GM13977 (cell line): ENCODE data around the gene KIF21B.

Experiments
- DNase-seq: peaks from one replicate; pipeline ENCODE4 v3.0.0; 2012; ENCODE audit warnings: low spot score
- CTCF ChIP-seq: IDR thresholded peaks from 2 replicates; pipeline ENCODE4 v1.5.1; 2012; ENCODE audit warnings: mild to moderate bottlenecking, control low read depth; ENCODE audit not compliant: insufficient read depth; ENCODE audit errors: extremely low read depth, missing control alignments
- in situ Hi-C: fragments of 300-500 bp; cut with MboI; formaldehyde crosslinking; loops from one replicate; pipeline ENCODE4 v1.12.0; 2022; ENCODE audit warnings: low sequenced_read_pairs, low pct_unique_long_range_greater_than_20kb, mixed read lengths, inconsistent platforms; ENCODE audit not compliant: unreplicated experiment

KIF21B gene

GRCh38 chr1:201026234-201026633 lies 2.7 kb upstream of the KIF21B start:
- no peak for DNase-seq
- in situ Hi-C loops = no loop called here
- no peak for TF ChIP-seq CTCF

- in situ Hi-C loops = no loop called here
- DNase-seq = peak; percentile 56
- TF ChIP-seq CTCF = peak; percentile 40
These were observed 2.1 kb upstream of the KIF21B start for GRCh38 chr1:201025571-201026002.

DNA sequence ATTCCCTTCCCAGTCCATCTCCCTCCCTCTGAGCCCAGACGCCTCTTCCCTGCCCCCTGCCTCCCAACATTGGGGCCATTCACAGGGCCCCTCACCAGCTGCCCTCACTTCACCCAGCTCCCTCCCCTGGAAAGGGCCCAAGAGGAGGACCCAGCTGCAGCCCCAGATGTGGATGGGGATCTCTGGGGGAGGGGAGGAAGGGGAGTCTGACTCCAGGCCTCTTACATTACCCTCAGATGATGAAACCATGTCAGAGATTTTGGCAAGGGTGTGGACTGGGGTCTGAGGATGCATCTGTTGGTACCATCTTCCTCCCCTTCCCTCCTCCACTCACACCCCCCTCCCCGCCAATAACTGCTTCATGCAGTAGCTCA lies 1.1 kb upstream of the KIF21B start:
- DNase-seq = no peak
- in situ Hi-C loops = no loop called here
- no peak for TF ChIP-seq CTCF

GRCh38 chr1:201023920-201024624 lies 558 bp upstream of the KIF21B start:
- TF ChIP-seq CTCF = no peak
- in situ Hi-C loops = no loop called here
- no peak for DNase-seq

- in situ Hi-C loops = no loop called here
- TF ChIP-seq CTCF = peak; percentile 24
- no peak for DNase-seq
These were observed 546 bp downstream of the KIF21B start for GRCh38 chr1:201022820-201023516.

DNA sequence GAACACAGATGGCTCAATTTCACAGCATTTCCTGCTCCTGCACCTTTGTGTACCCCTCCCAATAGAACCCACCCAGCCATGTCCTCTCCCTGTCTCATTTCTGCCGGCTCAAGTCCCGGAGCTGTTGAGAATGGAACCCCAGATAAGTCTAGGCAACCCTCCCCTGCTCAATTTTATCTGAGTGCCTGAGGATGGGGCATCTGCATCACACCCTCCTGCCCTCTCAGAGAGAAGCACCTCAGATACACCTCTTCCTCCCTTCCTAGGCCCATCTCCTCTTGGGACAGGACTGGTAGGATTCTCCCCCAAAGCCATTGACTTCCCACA lies 1.1 kb downstream of the KIF21B start:
- no peak for TF ChIP-seq CTCF
- in situ Hi-C loops = no loop called here
- no peak for DNase-seq
